ENCODE measurements around the gene ZBTB38. TPM values are rescaled to one million over a fixed set of nuclear protein-coding genes. Genes with fewer than 3 reads are reported as not detected.

The ZBTB38 gene
- total RNA-seq, 2 donors from 2014 or later: 151 to 169 TPM

DNA sequence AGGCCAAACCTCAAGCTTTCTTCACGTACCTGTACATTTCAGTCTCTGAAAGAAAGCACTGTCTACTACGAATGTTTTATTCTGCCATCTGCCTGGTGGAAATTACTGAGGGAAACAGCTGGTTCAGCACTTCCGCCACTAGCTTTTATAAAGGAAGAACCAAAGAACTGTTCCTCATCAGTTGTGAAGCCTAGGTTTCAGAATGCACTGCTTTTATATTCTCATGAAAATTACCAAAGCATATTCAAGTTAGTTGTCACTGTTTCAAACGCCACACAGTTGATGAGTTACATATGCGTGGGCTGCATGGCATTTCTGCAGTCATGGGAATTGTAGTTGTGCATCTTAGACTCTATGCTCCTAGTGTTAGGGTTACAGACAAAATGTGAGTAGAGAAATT is 21.5 kb upstream of the ZBTB38 start:
- no peak overlapping the region for H3K4me3 ChIP-seq
- H3K27ac ChIP-seq: no peak overlapping the region
- 90% methylated on average over 5 of the region's 5 CpGs for WGBS
- no peaks in the 10 kb centered on the region for H3K27me3 ChIP-seq (replicated peaks; ENCODE audit: insufficient read depth)
- H3K4me1 ChIP-seq (replicated peaks): no peaks in the 10 kb centered on the region
- H3K36me3 ChIP-seq: no peaks in the 10 kb centered on the region
- no peaks in the 10 kb centered on the region for H3K9me3 ChIP-seq
- no peak for DNase-seq (ENCODE audit: low spot score)
- TF ChIP-seq POLR2AphosphoS5 (IDR thresholded peaks at IDR 0.05) (no peak), CTCF (IDR thresholded peaks at IDR 0.05) (no peak), POLR2A (IDR thresholded peaks at IDR 0.05) (no peak)
- intact Hi-C loops (cut with DNase I): no loop called here

GRCh38 chr3:141348837-141349236 is 19.5 kb upstream of the ZBTB38 start:
- H3K27me3 ChIP-seq (replicated peaks; ENCODE audit: insufficient read depth): no peaks in the 10 kb centered on the region
- H3K36me3 ChIP-seq: no peaks in the 10 kb centered on the region
- intact Hi-C loops (cut with DNase I): no loop called here
- no peaks in the 10 kb centered on the region for H3K9me3 ChIP-seq
- no peak for DNase-seq (ENCODE audit: low spot score)
- H3K4me3 ChIP-seq: no peak overlapping the region
- whole genome bisulfite sequencing: 56% methylated on average over 1 of the region's 1 CpG
- no peaks in the 10 kb centered on the region for H3K4me1 ChIP-seq (replicated peaks)
- H3K27ac ChIP-seq: no peak overlapping the region
- TF ChIP-seq CTCF (IDR thresholded peaks at IDR 0.05) (no peak), POLR2A (IDR thresholded peaks at IDR 0.05) (no peak), POLR2AphosphoS5 (IDR thresholded peaks at IDR 0.05) (no peak)

- TF ChIP-seq POLR2AphosphoS5 (IDR thresholded peaks at IDR 0.05) (no peak), CTCF (IDR thresholded peaks at IDR 0.05) (no peak), POLR2A (IDR thresholded peaks at IDR 0.05) (no peak)
- DNase-seq (ENCODE audit: low spot score): no peak
- 92% methylated on average over 2 of the region's 2 CpGs for WGBS
- Histone ChIP-seq H3K27ac (no peak overlapping the region), H3K36me3 (no peaks in the 10 kb centered on the region), H3K4me3 (no peak overlapping the region), H3K9me3 (no peaks in the 10 kb centered on the region), H3K4me1 (replicated peaks) (no peaks in the 10 kb centered on the region), H3K27me3 (replicated peaks; ENCODE audit: insufficient read depth) (no peaks in the 10 kb centered on the region)
- intact Hi-C loops (cut with DNase I): no loop called here
Observed at GRCh38 chr3:141349711-141350110, 18.6 kb upstream of the ZBTB38 start.

DNA sequence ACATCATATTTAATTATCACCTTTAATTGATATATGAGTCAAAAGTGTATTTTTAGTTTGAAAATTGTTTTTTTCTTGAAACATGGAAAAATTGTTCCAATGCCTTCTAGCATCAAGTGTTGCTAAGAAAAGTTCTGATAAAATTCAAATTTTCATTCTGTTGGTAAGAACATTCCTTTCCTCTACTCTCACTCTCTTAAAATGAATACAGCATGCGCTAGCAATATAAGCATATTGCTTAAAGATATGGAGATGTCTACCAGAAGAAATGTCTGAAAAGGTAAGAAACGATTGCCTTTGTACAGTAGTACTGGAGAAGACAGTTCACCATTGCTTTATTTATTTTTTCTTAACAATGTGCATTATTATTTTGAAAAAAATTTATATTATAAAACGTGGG is 17.6 kb upstream of the ZBTB38 start:
- Histone ChIP-seq H3K4me1 (replicated peaks) (no peaks in the 10 kb centered on the region), H3K4me3 (no peak overlapping the region), H3K9me3 (no peaks in the 10 kb centered on the region), H3K27ac (no peak overlapping the region), H3K36me3 (no peaks in the 10 kb centered on the region), H3K27me3 (replicated peaks; ENCODE audit: insufficient read depth) (no peaks in the 10 kb centered on the region)
- intact Hi-C loops (cut with DNase I): no loop called here
- 84% methylated on average over 3 of the region's 3 CpGs for WGBS
- no peak for DNase-seq (ENCODE audit: low spot score)
- no peak for TF ChIP-seq POLR2A (IDR thresholded peaks at IDR 0.05)
- TF ChIP-seq CTCF (IDR thresholded peaks at IDR 0.05): no peak
- no peak for TF ChIP-seq POLR2AphosphoS5 (IDR thresholded peaks at IDR 0.05)

DNA sequence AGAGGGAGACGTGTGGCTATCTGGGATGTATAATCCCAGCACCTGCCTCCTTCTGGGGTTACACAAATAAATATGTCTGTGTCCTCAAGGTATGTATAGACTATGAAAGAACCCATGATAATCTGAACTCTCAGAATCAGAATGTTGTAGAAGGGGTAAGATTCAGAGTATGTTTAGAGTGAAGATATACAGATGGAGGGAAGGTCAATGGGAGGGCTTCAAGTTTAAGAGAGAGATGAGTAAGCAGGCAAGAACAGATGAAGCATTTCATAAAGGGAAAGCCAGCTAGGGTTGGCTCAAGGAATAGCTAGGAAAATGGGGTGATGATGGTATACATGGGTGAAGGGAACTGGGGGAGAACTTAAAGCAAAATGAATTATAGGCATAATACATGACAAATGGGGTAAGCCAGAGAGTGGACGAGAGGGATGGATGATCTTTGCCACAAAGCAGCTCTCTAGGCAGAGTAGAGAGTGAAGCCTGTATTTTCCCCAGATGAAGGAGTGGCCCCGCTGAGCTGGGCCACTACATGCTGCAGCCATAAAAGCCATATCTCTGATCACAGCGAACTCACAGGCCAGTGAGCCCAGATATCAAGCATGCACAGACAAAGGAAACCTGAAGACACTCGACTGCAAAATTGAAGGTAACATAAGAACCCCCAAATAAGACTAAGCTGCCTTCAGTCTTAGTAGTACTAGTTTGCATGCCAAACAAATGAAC is 15.9 kb upstream of the ZBTB38 start:
- no peaks in the 10 kb centered on the region for H3K4me1 ChIP-seq (replicated peaks)
- no peaks in the 10 kb centered on the region for H3K36me3 ChIP-seq
- TF ChIP-seq POLR2A (IDR thresholded peaks at IDR 0.05) (no peak), CTCF (IDR thresholded peaks at IDR 0.05) (no peak), POLR2AphosphoS5 (IDR thresholded peaks at IDR 0.05) (no peak)
- H3K4me3 ChIP-seq: no peak overlapping the region
- H3K9me3 ChIP-seq: no peaks in the 10 kb centered on the region
- no peak overlapping the region for H3K27ac ChIP-seq
- whole genome bisulfite sequencing: 83% methylated on average over 5 of the region's 5 CpGs
- H3K27me3 ChIP-seq (replicated peaks; ENCODE audit: insufficient read depth): no peaks in the 10 kb centered on the region
- DNase-seq (ENCODE audit: low spot score): no peak
- intact Hi-C loops (cut with DNase I): no loop called here
